Peyer's patch (tissue), 4 donors: ENCODE measurements around the gene CALM3. TPM values are rescaled to one million over a fixed set of nuclear protein-coding genes. Genes with fewer than 3 reads are reported as not detected.

Source experiments
- DNase-seq, 3 donors: peaks; one replicate each; pipeline ENCODE4 v3.0.0-alpha.2; 2017 to 2019
- H3K27ac ChIP-seq, 4 donors: fragments of 200-600 bp; sonication (generic); one replicate each; pipeline ENCODE4 v1.5.1; 2016 to 2019
- H3K27me3 ChIP-seq, 2 donors: fragments of 200-600 bp; sonication (generic); one replicate each; pipeline ENCODE4 v1.5.1; 2019
- H3K36me3 ChIP-seq, 3 donors: fragments of 200-600 bp; sonication (generic); one replicate each; pipeline ENCODE4 v1.5.1; 2016 to 2019
- H3K4me1 ChIP-seq, 4 donors: fragments of 200-600 bp; sonication (generic); one replicate each; pipeline ENCODE4 v1.5.1; 2016 to 2019
- H3K4me3 ChIP-seq, 4 donors: fragments of 200-600 bp; sonication (generic); 1 replicate in 3 of 4; 2 replicates in 1 of 4; pipeline ENCODE4 v1.5.1; 2016 to 2019; ENCODE audit warnings: mild to moderate bottlenecking in 1 of 4
- H3K9me3 ChIP-seq, 4 donors: fragments of 200-600 bp; sonication (generic); one replicate each; pipeline ENCODE4 v1.5.1; 2016 to 2019; ENCODE audit warnings: mild to moderate bottlenecking in 1 of 4
- POLR2A ChIP-seq, 2 donors: fragments of 450-650 bp; IDR thresholded peaks; one replicate each; pipeline ENCODE4 v1.5.1; 2017; ENCODE audit warnings: antibody characterized with exemption in 2 of 2, mild to moderate bottlenecking in 2 of 2, moderate library complexity in 2 of 2
- total RNA-seq, 4 donors: library from RNA; depleted of rRNA; stranded (reverse); fragments of >200 nt; gene quantifications; one replicate each; pipeline ENCODE4 v1.1.0, GENCODE V29; 2016
- TF ChIP-seq, protein P1 (sequence below), 6 experiments: fragments of 450-650 bp in 4 of 6; fragments of 200-600 bp in 2 of 6; sonication (generic) in 1 of 6; IDR thresholded peaks; one replicate each; pipeline ENCODE4 v1.5.1; 2017 to 2019; ENCODE audit warnings: antibody characterized with exemption in 6 of 6, mild to moderate bottlenecking in 3 of 6, moderate library complexity in 1 of 6

CALM3 gene
- total RNA-seq, 4 donors from 2014 or later = 134 to 282 (median 237) TPM

DNA sequence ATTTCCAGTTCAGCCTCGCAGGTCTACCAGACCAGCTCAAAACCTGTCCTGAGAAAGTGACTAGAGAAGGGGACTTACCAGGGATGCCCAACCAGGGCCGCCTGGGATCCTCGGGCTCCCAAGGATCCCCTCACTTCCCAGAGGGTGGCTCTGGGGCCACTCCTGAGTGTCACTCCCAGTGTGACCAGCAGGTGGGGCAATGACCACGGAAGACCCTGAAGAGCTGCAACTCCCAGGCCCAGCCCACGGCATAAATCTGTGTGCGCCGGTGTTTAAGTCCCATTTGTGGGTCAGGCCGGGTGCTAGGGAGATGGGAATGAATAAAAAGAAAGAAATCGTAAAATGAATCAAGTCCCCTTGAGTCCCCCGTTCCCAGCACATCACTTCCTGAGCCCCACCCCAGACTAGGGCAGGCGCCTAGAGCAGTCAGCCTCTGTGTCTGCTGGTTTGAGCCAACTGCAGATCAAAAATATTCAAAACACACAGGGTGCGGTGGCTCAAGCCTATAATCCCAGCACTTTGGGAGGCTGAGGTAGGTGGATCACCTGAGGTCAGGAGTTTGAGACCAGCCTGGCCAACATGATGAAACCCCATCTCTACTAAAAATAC lies 13.1 kb downstream of the CALM3 start:
- H3K27ac ChIP-seq = no peak overlapping the region
- TF ChIP-seq POLR2A (IDR thresholded peaks at IDR 0.05) = no peak
- TF ChIP-seq, protein P1, sequence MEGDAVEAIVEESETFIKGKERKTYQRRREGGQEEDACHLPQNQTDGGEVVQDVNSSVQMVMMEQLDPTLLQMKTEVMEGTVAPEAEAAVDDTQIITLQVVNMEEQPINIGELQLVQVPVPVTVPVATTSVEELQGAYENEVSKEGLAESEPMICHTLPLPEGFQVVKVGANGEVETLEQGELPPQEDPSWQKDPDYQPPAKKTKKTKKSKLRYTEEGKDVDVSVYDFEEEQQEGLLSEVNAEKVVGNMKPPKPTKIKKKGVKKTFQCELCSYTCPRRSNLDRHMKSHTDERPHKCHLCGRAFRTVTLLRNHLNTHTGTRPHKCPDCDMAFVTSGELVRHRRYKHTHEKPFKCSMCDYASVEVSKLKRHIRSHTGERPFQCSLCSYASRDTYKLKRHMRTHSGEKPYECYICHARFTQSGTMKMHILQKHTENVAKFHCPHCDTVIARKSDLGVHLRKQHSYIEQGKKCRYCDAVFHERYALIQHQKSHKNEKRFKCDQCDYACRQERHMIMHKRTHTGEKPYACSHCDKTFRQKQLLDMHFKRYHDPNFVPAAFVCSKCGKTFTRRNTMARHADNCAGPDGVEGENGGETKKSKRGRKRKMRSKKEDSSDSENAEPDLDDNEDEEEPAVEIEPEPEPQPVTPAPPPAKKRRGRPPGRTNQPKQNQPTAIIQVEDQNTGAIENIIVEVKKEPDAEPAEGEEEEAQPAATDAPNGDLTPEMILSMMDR (IDR thresholded peaks at IDR 0.05) = peak; percentile 83 to 88 (median 86)
- no peaks in the 10 kb centered on the region for H3K27me3 ChIP-seq
- H3K4me1 ChIP-seq = peaks cover 0 to 35% (median 14%) of the 10 kb centered on the region in 4 donors
- DNase-seq = peak; percentile 84 to 95 (median 87)
- no peak overlapping the region for H3K4me3 ChIP-seq
- no peaks in the 10 kb centered on the region for H3K9me3 ChIP-seq
- peaks cover 0 to 13% (median 0%) of the 10 kb centered on the region in 3 donors for H3K36me3 ChIP-seq

DNA sequence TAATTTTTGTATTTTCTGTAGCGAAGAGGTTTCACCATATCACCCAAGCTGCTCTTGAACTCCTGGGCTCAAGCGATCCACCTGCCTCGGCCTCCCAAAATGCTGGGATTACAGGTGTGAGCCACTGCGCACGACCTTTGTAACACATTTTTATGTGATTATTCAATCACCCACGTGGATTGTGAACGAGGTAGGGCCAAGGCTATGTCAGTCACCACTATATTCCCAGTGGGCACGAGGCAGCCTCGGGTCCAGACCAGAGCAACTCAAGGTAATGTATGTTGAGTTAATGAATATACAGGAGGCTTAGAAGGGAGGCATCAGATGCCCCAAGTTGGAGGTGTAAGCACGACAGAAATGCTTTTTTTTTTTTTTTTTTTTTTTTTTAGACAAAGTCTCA lies 14.8 kb downstream of the CALM3 start:
- H3K4me3 ChIP-seq = no peak overlapping the region
- no peaks in the 10 kb centered on the region for H3K9me3 ChIP-seq
- no peak for TF ChIP-seq POLR2A (IDR thresholded peaks at IDR 0.05)
- TF ChIP-seq, protein P1 (IDR thresholded peaks at IDR 0.05) = no peak
- H3K36me3 ChIP-seq = no peaks in the 10 kb centered on the region
- no peak overlapping the region for H3K27ac ChIP-seq
- peak in 1 of 3 donors; percentile 35 for DNase-seq
- H3K27me3 ChIP-seq = no peaks in the 10 kb centered on the region
- peaks cover 0 to 45% (median 17%) of the 10 kb centered on the region in 4 donors for H3K4me1 ChIP-seq

DNA sequence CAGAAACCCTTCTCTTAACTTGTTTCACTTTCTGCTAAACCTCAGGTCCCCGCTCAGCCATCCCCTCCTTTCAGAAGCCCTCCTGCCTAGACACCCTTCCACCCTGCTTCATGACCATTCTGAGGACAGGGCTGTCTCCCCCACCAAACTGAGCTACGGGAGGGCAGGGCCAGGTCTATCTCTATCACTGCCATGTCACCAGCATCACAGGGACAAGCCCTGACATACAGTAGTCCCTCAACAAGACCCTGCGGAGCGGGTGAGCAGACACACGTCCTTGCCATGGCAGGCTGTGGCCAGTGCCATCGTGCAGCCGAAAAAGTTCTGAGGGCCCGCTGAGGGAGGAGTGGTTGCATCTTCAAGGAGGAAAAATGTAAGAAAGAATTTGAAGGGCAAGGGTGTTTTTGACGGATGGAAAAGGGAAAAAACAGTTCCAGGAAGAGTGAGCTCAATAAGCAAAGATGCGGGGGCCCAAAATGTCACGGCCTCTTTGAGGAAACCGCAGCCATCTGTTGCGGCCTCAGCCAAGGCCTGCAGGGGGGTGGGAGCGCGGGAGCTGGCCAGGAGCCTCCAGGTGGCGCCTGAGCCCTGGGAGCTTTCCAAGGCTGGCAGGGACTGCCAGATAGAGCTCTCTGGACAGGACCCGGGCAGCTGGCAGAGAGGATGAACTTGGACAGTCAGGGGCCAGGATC lies 15.6 kb downstream of the CALM3 start:
- H3K27me3 ChIP-seq = no peaks in the 10 kb centered on the region
- TF ChIP-seq, protein P1 (IDR thresholded peaks at IDR 0.05) = peak in 4 of 6 experiments; percentile 33 to 66 (median 59)
- no peak for TF ChIP-seq POLR2A (IDR thresholded peaks at IDR 0.05)
- H3K4me3 ChIP-seq = no peak overlapping the region
- peak in 2 of 3 donors; percentile 43 to 79 for DNase-seq
- H3K27ac ChIP-seq = peak overlapping the region in 1 of 4 donors; percentile 52
- H3K36me3 ChIP-seq = no peaks in the 10 kb centered on the region
- H3K4me1 ChIP-seq = peaks cover 0 to 39% (median 15%) of the 10 kb centered on the region in 4 donors
- H3K9me3 ChIP-seq = no peaks in the 10 kb centered on the region

DNA sequence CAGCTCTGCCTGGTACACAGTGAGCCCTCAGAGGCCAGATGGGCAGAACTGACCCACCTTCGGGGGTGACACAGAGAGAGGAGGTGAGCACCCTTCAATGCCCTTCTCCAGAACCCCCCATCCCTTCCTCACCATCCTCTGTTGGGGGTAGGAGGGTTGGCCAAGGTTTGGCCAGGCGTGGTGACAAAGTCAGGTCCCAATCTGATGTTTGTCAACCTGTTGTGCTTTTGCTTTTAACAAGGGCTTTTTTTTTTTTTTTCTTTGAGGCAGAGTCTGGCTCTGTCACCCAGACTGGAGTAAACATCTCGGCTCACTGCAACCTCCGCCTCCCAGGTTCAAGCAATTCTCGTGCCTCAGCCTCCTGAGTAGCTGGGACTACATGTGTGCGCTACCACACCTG lies 16.5 kb downstream of the CALM3 start:
- Histone ChIP-seq H3K27ac (peak overlapping the region in 1 of 4 donors; percentile 52), H3K36me3 (no peaks in the 10 kb centered on the region), H3K4me3 (no peak overlapping the region), H3K9me3 (no peaks in the 10 kb centered on the region), H3K4me1 (peaks cover 0 to 31% (median 15%) of the 10 kb centered on the region in 4 donors), H3K27me3 (no peaks in the 10 kb centered on the region)
- peak in 1 of 3 donors; percentile 31 for DNase-seq
- TF ChIP-seq POLR2A (IDR thresholded peaks at IDR 0.05) = no peak
- TF ChIP-seq, protein P1 (IDR thresholded peaks at IDR 0.05) = no peak

DNA sequence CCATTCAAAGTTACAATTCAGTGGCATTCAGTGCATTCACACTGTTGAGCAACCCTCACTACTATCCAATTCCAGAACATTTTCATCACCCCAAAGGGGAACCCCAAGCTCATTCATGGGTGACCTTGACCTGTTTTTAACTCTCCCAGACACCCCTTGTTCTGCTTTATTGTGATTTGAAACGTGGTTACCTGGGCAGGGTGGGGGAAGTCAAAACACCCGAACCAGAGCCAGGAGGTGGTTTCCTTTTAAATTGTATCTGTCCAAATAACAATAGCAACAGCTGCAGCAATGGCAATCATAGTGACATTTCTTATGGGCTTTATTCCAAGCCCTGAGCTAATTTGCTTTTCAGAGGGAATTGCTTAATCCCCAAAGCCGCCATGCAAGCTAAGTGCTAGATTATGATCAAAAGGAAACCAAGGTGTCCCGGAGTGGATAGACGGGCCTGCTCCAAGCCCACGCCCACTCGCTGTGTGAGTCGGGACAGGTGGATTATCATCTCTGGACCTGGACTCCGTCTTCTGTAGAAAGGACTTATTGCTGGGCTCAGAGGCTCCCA lies 17.6 kb downstream of the CALM3 start:
- Histone ChIP-seq H3K9me3 (no peaks in the 10 kb centered on the region), H3K4me1 (peaks cover 0 to 38% (median 15%) of the 10 kb centered on the region in 4 donors), H3K36me3 (no peaks in the 10 kb centered on the region), H3K27ac (peak overlapping the region in 2 of 4 donors; percentile 3 to 71), H3K4me3 (peak overlapping the region in 1 of 4 donors; percentile 0), H3K27me3 (no peaks in the 10 kb centered on the region)
- peak in 1 of 3 donors; percentile 65 for DNase-seq
- TF ChIP-seq, protein P1 (IDR thresholded peaks at IDR 0.05) = no peak
- no peak for TF ChIP-seq POLR2A (IDR thresholded peaks at IDR 0.05)
